Limb (tissue), 2 donors: ENCODE results near the gene AP3S2.

Experiments
- DNase-seq, 2 donors: peaks; one replicate each; pipeline ENCODE4 v3.0.0-alpha.2; 2016; ENCODE audit errors: extremely low spot score in 2 of 2

Gene AP3S2

GRCh38 chr15:89780601-89781000 is 113.2 kb downstream of the AP3S2 start:
- DNase-seq, result no peak
